HG02870 (cell line): ENCODE data around the gene SDF4.

Source experiments
- ATAC-seq: cut with Tn5 transposase; IDR thresholded peaks from one replicate; pipeline ENCODE4 v1.9.1; 2021; ENCODE audit warnings: mild to moderate bottlenecking, moderate library complexity; ENCODE audit not compliant: unreplicated experiment

SDF4 gene

GRCh38 chr1:1229770-1230169 lies 2.0 kb downstream of the SDF4 start:
- ATAC-seq = no peak

GRCh38 chr1:1228596-1229321 lies 3.0 kb downstream of the SDF4 start:
- no peak for ATAC-seq

GRCh38 chr1:1228187-1228586 lies 3.6 kb downstream of the SDF4 start:
- no peak for ATAC-seq

GRCh38 chr1:1227386-1227785 lies 4.4 kb downstream of the SDF4 start:
- no peak for ATAC-seq

- ATAC-seq = no peak
These were observed 5.0 kb downstream of the SDF4 start for GRCh38 chr1:1226566-1227362.

GRCh38 chr1:1225913-1226312 lies 5.9 kb downstream of the SDF4 start:
- no peak for ATAC-seq

- ATAC-seq = no peak
These were observed 6.5 kb downstream of the SDF4 start for GRCh38 chr1:1225238-1225845.

GRCh38 chr1:1223891-1224290 lies 7.9 kb downstream of the SDF4 start:
- no peak for ATAC-seq

GRCh38 chr1:1223321-1223720 lies 8.5 kb downstream of the SDF4 start:
- no peak for ATAC-seq

- no peak for ATAC-seq
These were observed 9.1 kb downstream of the SDF4 start for GRCh38 chr1:1222575-1223225.

- no peak for ATAC-seq
These were observed 9.8 kb downstream of the SDF4 start for GRCh38 chr1:1221887-1222574.

- no peak for ATAC-seq
These were observed 11.6 kb downstream of the SDF4 start for GRCh38 chr1:1220197-1220596.

GRCh38 chr1:1219341-1219740 lies 12.5 kb downstream of the SDF4 start:
- no peak for ATAC-seq

- ATAC-seq = no peak
These were observed 13.1 kb downstream of the SDF4 start for GRCh38 chr1:1218524-1219200.

GRCh38 chr1:1217621-1218523 lies 13.9 kb downstream of the SDF4 start:
- no peak for ATAC-seq

- no peak for ATAC-seq
These were observed 14.8 kb downstream of the SDF4 start for GRCh38 chr1:1216770-1217620.

- ATAC-seq = no peak
These were observed 15.8 kb downstream of the SDF4 start for GRCh38 chr1:1215881-1216605.
